ENCODE measurements around the gene ZEB1. TPM values are rescaled to one million over a fixed set of nuclear protein-coding genes. Genes with fewer than 3 reads are reported as not detected.

ZEB1 gene
- total and polyA plus RNA-seq, 2 of the 13 experiments (the other 11 are each of a cell fraction or from before 2014, with no cell fraction given), result 9.6 to 18.0 TPM

DNA sequence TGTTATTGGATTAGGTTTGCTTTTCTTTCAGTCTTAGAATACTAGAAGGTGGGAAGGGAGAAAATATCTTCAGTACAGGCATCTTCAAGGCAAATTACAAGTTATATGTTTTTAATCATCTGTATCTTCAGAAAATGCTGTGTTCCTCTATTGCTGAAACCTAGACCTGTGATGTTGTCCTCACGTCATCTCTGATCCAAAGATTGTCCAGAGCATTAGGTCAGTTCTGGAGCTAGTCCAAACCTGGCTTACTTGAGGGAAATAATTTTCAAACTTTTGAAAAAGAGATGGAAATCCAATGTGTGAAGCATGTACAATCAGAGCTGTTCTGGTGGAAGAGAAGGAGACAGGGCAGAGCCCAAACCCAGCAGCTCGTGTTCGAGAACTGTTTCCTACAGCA, 217.3 kb downstream of the ZEB1 start:
- ChIA-PET POLR2A (no interaction called here), CTCF (ENCODE audit: low intra/inter-chr PET ratio, low total read pairs) (no interaction called here)
- BruUV-seq (replicated peaks), result no TSS peak
- FAIRE-seq, result no peak
- H3K27me3 ChIP-seq (ENCODE audit: control insufficient read depth in 1 of 2, insufficient read depth in 2 of 2, low read length in 2 of 2), result no peaks in the 10 kb centered on the region
- no peak overlapping the region for H3K27ac ChIP-seq (ENCODE audit: extremely low read length, insufficient read depth, low read length)
- no peaks in the 10 kb centered on the region for H3K79me2 ChIP-seq (ENCODE audit: insufficient read depth, low read length)
- H3K9me3 ChIP-seq (ENCODE audit: low read length), result no peaks in the 10 kb centered on the region
- in situ Hi-C loops (cut with HindIII; ENCODE audit: extremely low pct_ligation_motif_present, low pct_unique_long_range_greater_than_20kb), result no loop called here
- no peak overlapping the region for H3K4me2 ChIP-seq (ENCODE audit: low read depth, low read length)
- no peak for DNase-seq (ENCODE audit: low spot score)
- ATAC-seq, result no peak
- 2% methylated on average over 3 of the region's 3 CpGs for WGBS (ENCODE audit: low lambda C conversion rate)
- H3K4me3 ChIP-seq (replicated peaks in 1 of 3; ENCODE audit: insufficient read depth in 1 of 3, low read depth in 2 of 3, low read length in 3 of 3), result no peak overlapping the region
- no peaks in the 10 kb centered on the region for H4K20me1 ChIP-seq (ENCODE audit: insufficient read depth, low read length)
- no peaks in the 10 kb centered on the region for H3K4me1 ChIP-seq (ENCODE audit: insufficient read depth, low read length)
- no peak overlapping the region for H3K9ac ChIP-seq (ENCODE audit: insufficient read depth, low read depth, low read length)
- H2AFZ ChIP-seq (ENCODE audit: low read length), result no peak overlapping the region
- TF ChIP-seq, protein P1, sequence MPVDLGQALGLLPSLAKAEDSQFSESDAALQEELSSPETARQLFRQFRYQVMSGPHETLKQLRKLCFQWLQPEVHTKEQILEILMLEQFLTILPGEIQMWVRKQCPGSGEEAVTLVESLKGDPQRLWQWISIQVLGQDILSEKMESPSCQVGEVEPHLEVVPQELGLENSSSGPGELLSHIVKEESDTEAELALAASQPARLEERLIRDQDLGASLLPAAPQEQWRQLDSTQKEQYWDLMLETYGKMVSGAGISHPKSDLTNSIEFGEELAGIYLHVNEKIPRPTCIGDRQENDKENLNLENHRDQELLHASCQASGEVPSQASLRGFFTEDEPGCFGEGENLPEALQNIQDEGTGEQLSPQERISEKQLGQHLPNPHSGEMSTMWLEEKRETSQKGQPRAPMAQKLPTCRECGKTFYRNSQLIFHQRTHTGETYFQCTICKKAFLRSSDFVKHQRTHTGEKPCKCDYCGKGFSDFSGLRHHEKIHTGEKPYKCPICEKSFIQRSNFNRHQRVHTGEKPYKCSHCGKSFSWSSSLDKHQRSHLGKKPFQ (CRISPR knock-in tag; IDR thresholded peaks at IDR 0.05; ENCODE audit: insufficient replicate concordance), result no peak
- TF ChIP-seq, protein P2, sequence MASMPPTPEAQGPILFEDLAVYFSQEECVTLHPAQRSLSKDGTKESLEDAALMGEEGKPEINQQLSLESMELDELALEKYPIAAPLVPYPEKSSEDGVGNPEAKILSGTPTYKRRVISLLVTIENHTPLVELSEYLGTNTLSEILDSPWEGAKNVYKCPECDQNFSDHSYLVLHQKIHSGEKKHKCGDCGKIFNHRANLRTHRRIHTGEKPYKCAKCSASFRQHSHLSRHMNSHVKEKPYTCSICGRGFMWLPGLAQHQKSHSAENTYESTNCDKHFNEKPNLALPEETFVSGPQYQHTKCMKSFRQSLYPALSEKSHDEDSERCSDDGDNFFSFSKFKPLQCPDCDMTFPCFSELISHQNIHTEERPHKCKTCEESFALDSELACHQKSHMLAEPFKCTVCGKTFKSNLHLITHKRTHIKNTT (CRISPR knock-in tag; IDR thresholded peaks at IDR 0.05), result no peak
- TF ChIP-seq ZNF143 (CRISPR knock-in tag; IDR thresholded peaks at IDR 0.05) (no peak), ZNF775 (CRISPR knock-in tag; IDR thresholded peaks at IDR 0.05; ENCODE audit: borderline replicate concordance) (no peak), MEIS2 (CRISPR knock-in tag; IDR thresholded peaks at IDR 0.05) (no peak), ZNF629 (CRISPR knock-in tag; conservative IDR thresholded peaks at IDR 0.05) (no peak), ZNF501 (CRISPR knock-in tag; IDR thresholded peaks at IDR 0.05) (no peak), ZHX1 (CRISPR knock-in tag; IDR thresholded peaks at IDR 0.05; ENCODE audit: low read depth) (no peak)
- H3K36me3 ChIP-seq (replicated peaks in 1 of 2; ENCODE audit: control insufficient read depth in 1 of 2, insufficient read depth in 2 of 2, low read length in 2 of 2), result no peaks in the 10 kb centered on the region
- intact Hi-C loops (cut with micrococcal nuclease; ENCODE audit: unreplicated experiment), result no loop called here
